MM.1S (cell line): Measurements from ENCODE around the gene OGT.

ENCODE experiments used
- DNase-seq: peaks from one replicate; pipeline ENCODE4 v3.0.0-alpha.2; 2015
- H2AFZ ChIP-seq: fragments of 300-600 bp; sonication (generic); 2 replicates; pipeline ENCODE4 v1.6.0; 2016; ENCODE audit warnings: antibody characterized with exemption, low read length
- H3F3A ChIP-seq: fragments of 300-600 bp; sonication (generic); 2 replicates; pipeline ENCODE4 v1.6.1; 2016; ENCODE audit warnings: mild to moderate bottlenecking, antibody characterized with exemption, low read length, moderate library complexity, mixed read lengths; ENCODE audit not compliant: insufficient read depth
- H3K27ac ChIP-seq: fragments of 300-600 bp; sonication (generic); 2 replicates; pipeline ENCODE4 v1.5.1; 2016; ENCODE audit warnings: mild to moderate bottlenecking, low read length
- H3K27me3 ChIP-seq: fragments of 300-600 bp; sonication (generic); replicated peaks from 2 replicates; pipeline ENCODE4 v1.6.0; 2016; ENCODE audit warnings: low read length; ENCODE audit not compliant: insufficient read depth
- H3K36me3 ChIP-seq: fragments of 300-600 bp; sonication (generic); replicated peaks from 2 replicates; pipeline ENCODE4 v1.6.1; 2016; ENCODE audit warnings: mild to moderate bottlenecking, low read length, mixed read lengths; ENCODE audit not compliant: insufficient read depth
- H3K4me1 ChIP-seq: fragments of 300-600 bp; sonication (generic); 2 replicates; pipeline ENCODE4 v1.6.1; 2016; ENCODE audit warnings: low read length, mixed read lengths
- H3K4me2 ChIP-seq: fragments of 300-600 bp; sonication (generic); 2 replicates; pipeline ENCODE4 v1.6.0; 2016; ENCODE audit warnings: low read depth, low read length
- H3K4me3 ChIP-seq: fragments of 300-600 bp; sonication (generic); 2 replicates; pipeline ENCODE4 v1.5.1; 2016; ENCODE audit warnings: low read length, mixed read lengths
- H3K79me2 ChIP-seq: fragments of 300-600 bp; sonication (generic); 2 replicates; pipeline ENCODE4 v1.6.1; 2016; ENCODE audit warnings: mixed run types, low read length, mixed read lengths
- H3K9ac ChIP-seq: fragments of 300-600 bp; sonication (generic); 2 replicates; pipeline ENCODE4 v1.6.1; 2016; ENCODE audit warnings: low read length, mixed read lengths
- H3K9me2 ChIP-seq: fragments of 300-600 bp; sonication (generic); replicated peaks from 2 replicates; pipeline ENCODE4 v1.6.1; 2016; ENCODE audit warnings: mild to moderate bottlenecking, low read length, mixed read lengths; ENCODE audit not compliant: insufficient read depth
- H3K9me3 ChIP-seq: fragments of 300-600 bp; sonication (generic); replicated peaks from 2 replicates; pipeline ENCODE4 v1.6.1; 2016; ENCODE audit warnings: mild to moderate bottlenecking, low read length, mixed read lengths; ENCODE audit not compliant: insufficient read depth
- H4K20me1 ChIP-seq: fragments of 300-600 bp; sonication (generic); 2 replicates; pipeline ENCODE4 v1.6.1; 2016; ENCODE audit warnings: mild to moderate bottlenecking, low read length, moderate library complexity, mixed read lengths; ENCODE audit not compliant: insufficient read depth
- EZH2 ChIP-seq: fragments of 300-600 bp; sonication (generic); optimal IDR thresholded peaks from 2 replicates; pipeline ENCODE3; 2017; ENCODE audit warnings: low read depth, mild to moderate bottlenecking, antibody characterized with exemption, low read length, mixed read lengths
- EZH2phosphoT487 ChIP-seq: fragments of 300-600 bp; sonication (generic); IDR thresholded peaks from 2 replicates; pipeline ENCODE4 v1.6.1; 2018; ENCODE audit warnings: antibody characterized with exemption, low read length
- TF ChIP-seq, protein P1 (sequence below): fragments of 300-600 bp; sonication (generic); IDR thresholded peaks from 2 replicates; pipeline ENCODE4 v1.5.1; 2016; ENCODE audit warnings: antibody characterized with exemption, low read length, mixed read lengths

Gene OGT

DNA sequence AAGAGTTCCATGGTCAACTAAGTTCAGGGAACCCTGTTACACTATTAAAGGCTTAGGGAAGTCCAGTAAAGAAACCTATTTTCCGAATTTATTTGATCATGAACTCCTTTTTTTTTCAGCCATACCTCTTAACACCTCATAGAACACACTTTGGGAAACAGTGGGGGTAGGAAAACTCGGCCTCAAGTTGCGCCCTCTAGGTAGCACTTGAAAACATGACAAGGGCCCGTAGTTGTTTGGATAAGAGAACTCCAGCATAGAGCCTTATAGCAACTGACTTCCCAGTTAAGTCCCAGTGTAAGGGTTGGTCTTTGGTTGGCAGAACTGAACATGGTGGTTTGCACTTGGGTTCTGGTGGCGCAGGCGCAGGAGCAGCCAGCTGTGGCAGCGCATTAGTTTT lies 14.4 kb downstream of the OGT start:
- Histone ChIP-seq H3F3A (no peaks in the 10 kb centered on the region), H3K27ac (no peak overlapping the region), H4K20me1 (peaks cover 24% of the 10 kb centered on the region), H3K9me2 (no peaks in the 10 kb centered on the region), H3K9me3 (no peaks in the 10 kb centered on the region), H3K27me3 (no peaks in the 10 kb centered on the region), H3K4me1 (no peaks in the 10 kb centered on the region), H3K36me3 (0 out of 2 replicates have a peak, but pooled peaks cover 4% of the 10 kb centered on the region), H3K9ac (no peak overlapping the region), H3K79me2 (peaks cover 92% of the 10 kb centered on the region), H3K4me2 (no peak overlapping the region), H2AFZ (no peak overlapping the region), H3K4me3 (no peak overlapping the region)
- TF ChIP-seq, protein P1, sequence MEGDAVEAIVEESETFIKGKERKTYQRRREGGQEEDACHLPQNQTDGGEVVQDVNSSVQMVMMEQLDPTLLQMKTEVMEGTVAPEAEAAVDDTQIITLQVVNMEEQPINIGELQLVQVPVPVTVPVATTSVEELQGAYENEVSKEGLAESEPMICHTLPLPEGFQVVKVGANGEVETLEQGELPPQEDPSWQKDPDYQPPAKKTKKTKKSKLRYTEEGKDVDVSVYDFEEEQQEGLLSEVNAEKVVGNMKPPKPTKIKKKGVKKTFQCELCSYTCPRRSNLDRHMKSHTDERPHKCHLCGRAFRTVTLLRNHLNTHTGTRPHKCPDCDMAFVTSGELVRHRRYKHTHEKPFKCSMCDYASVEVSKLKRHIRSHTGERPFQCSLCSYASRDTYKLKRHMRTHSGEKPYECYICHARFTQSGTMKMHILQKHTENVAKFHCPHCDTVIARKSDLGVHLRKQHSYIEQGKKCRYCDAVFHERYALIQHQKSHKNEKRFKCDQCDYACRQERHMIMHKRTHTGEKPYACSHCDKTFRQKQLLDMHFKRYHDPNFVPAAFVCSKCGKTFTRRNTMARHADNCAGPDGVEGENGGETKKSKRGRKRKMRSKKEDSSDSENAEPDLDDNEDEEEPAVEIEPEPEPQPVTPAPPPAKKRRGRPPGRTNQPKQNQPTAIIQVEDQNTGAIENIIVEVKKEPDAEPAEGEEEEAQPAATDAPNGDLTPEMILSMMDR: no peak
- TF ChIP-seq EZH2 (no peak), EZH2phosphoT487 (no peak)
- no peak for DNase-seq

DNA sequence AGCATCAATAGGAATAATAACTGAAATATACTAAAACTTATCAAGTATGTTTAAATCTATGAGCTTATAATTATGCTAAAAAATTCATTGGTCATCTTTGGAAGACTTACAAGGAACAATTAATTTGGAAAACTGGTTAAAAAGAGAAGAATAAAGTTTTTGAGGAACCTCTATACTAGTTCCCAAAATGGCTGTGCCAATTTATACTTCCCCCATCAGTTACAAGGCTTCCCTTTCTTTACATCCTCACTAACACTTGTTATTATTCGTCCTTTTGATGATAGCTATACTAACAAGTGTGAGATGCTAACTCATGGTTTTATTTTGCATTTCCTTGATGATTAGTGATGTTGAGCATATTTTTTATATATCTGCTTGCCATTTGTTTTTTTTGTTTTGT lies 17.1 kb downstream of the OGT start:
- Histone ChIP-seq H2AFZ (no peak overlapping the region), H3K4me3 (no peak overlapping the region), H3K9me2 (no peaks in the 10 kb centered on the region), H3K9ac (no peak overlapping the region), H3K9me3 (no peaks in the 10 kb centered on the region), H4K20me1 (0 out of 2 replicates have a peak, but pooled peaks cover 5% of the 10 kb centered on the region), H3K27ac (no peak overlapping the region), H3K36me3 (no peaks in the 10 kb centered on the region), H3K4me2 (no peak overlapping the region), H3K4me1 (no peaks in the 10 kb centered on the region), H3F3A (no peaks in the 10 kb centered on the region), H3K79me2 (peaks cover 74% of the 10 kb centered on the region), H3K27me3 (no peaks in the 10 kb centered on the region)
- TF ChIP-seq, protein P1: no peak
- DNase-seq: no peak

DNA sequence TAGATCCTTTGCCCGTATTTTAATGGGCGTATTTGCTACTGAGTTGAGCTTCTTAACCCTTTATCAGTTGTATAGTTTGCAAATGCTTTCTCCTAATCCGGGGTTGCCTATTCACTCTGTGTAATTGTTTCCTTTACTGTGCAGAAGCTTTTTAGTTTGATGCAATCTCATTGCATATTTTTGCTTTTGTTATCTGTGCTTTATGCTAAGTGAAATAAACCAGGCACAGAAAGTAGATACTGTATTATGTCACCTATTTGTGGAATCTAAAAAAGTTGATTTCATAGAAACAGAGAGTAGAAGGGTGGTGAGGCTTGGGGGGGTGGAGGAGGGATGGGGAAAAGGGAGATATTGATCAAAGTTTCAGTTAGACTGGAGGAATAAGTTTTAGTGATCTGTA lies 17.7 kb downstream of the OGT start:
- no peaks in the 10 kb centered on the region for H3K4me1 ChIP-seq
- no peaks in the 10 kb centered on the region for H3K9me3 ChIP-seq
- no peak overlapping the region for H3K27ac ChIP-seq
- H3K9me2 ChIP-seq: no peaks in the 10 kb centered on the region
- no peak overlapping the region for H3K9ac ChIP-seq
- no peaks in the 10 kb centered on the region for H3F3A ChIP-seq
- H3K79me2 ChIP-seq: peaks cover 72% of the 10 kb centered on the region
- TF ChIP-seq EZH2phosphoT487 (no peak), EZH2 (no peak)
- H3K4me3 ChIP-seq: no peak overlapping the region
- H2AFZ ChIP-seq: no peak overlapping the region
- H3K4me2 ChIP-seq: no peak overlapping the region
- no peaks in the 10 kb centered on the region for H3K36me3 ChIP-seq
- H3K27me3 ChIP-seq: no peaks in the 10 kb centered on the region
- no peak for DNase-seq
- H4K20me1 ChIP-seq: 0 out of 2 replicates have a peak, but pooled peaks cover 5% of the 10 kb centered on the region

DNA sequence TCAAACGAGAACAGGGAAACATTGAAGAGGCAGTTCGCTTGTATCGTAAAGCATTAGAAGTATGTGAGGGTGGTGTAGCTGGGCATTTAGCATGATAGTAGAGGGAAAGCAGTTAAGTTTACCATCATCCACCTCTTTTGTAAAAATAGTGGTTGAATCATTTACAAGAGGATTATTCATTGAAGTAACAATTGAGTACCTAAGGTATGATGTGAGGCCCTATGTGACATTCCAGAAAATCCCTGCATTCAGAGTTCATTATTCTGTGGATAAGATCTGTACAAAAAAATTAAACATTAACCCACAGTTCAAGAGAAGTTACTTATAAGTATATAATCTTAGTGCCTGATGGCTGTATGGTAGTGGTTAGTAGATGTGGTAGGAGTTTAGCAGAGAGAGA lies 23.1 kb downstream of the OGT start:
- no peaks in the 10 kb centered on the region for H4K20me1 ChIP-seq
- no peaks in the 10 kb centered on the region for H3K4me1 ChIP-seq
- H3K79me2 ChIP-seq: peaks cover 36% of the 10 kb centered on the region
- H3K9me3 ChIP-seq: no peaks in the 10 kb centered on the region
- H3K27me3 ChIP-seq: no peaks in the 10 kb centered on the region
- no peak overlapping the region for H3K4me2 ChIP-seq
- H2AFZ ChIP-seq: no peak overlapping the region
- no peak overlapping the region for H3K9ac ChIP-seq
- DNase-seq: no peak
- peaks cover 4% of the 10 kb centered on the region; the same call in 1 of the 2 replicates for H3K36me3 ChIP-seq
- H3K4me3 ChIP-seq: no peak overlapping the region
- H3F3A ChIP-seq: no peaks in the 10 kb centered on the region
- TF ChIP-seq, protein P1: no peak
- TF ChIP-seq EZH2 (no peak), EZH2phosphoT487 (no peak)
- H3K27ac ChIP-seq: no peak overlapping the region
- no peaks in the 10 kb centered on the region for H3K9me2 ChIP-seq
